Fibroblast of pulmonary artery (primary cell): ENCODE data around the gene ACTRT2.

ENCODE experiments used
- DNase-seq: peaks from one replicate; pipeline ENCODE4 v3.0.0-alpha.2; 2010; ENCODE audit warnings: low read depth
- H3K4me3 ChIP-seq: replicated peaks from 2 replicates; pipeline ENCODE4 v1.5.1; 2011; ENCODE audit warnings: low read depth, mild to moderate bottlenecking, control low read depth, low read length, moderate library complexity
- CTCF ChIP-seq: IDR thresholded peaks from 2 replicates; pipeline ENCODE4 v1.5.1; 2011; ENCODE audit warnings: mild to moderate bottlenecking, control low read depth, low read length, inconsistent platforms; ENCODE audit errors: missing control alignments

The ACTRT2 gene

GRCh38 chr1:3038113-3038551, 16.9 kb downstream of the ACTRT2 start:
- TF ChIP-seq CTCF, result no peak
- no peak overlapping the region for H3K4me3 ChIP-seq
- no peak for DNase-seq

GRCh38 chr1:3038571-3039181, 17.4 kb downstream of the ACTRT2 start:
- no peak for DNase-seq
- no peak for TF ChIP-seq CTCF
- H3K4me3 ChIP-seq, result no peak overlapping the region

- H3K4me3 ChIP-seq, result no peak overlapping the region
- DNase-seq, result no peak
- no peak for TF ChIP-seq CTCF
These were observed 18.7 kb downstream of the ACTRT2 start for GRCh38 chr1:3040004-3040403.

- no peak for TF ChIP-seq CTCF
- H3K4me3 ChIP-seq, result no peak overlapping the region
- no peak for DNase-seq
These were observed 21.2 kb downstream of the ACTRT2 start for GRCh38 chr1:3042481-3042880.

- no peak for TF ChIP-seq CTCF
- DNase-seq, result no peak
- H3K4me3 ChIP-seq, result no peak overlapping the region
These were observed 27.9 kb downstream of the ACTRT2 start for GRCh38 chr1:3049164-3049563.

GRCh38 chr1:3049905-3050304, 28.6 kb downstream of the ACTRT2 start:
- no peak overlapping the region for H3K4me3 ChIP-seq
- TF ChIP-seq CTCF, result no peak
- DNase-seq, result no peak

- no peak for DNase-seq
- TF ChIP-seq CTCF, result no peak
- no peak overlapping the region for H3K4me3 ChIP-seq
These were observed 29.3 kb downstream of the ACTRT2 start for GRCh38 chr1:3050603-3051002.
